Mammary epithelial cell (primary cell): ENCODE results near the gene COL2A1.

Experiments used
- EZH2 ChIP-seq: IDR thresholded peaks from 2 replicates; pipeline ENCODE4 v1.6.1; 2012; ENCODE audit warnings: low read length, inconsistent platforms, borderline replicate concordance
- TF ChIP-seq, protein P1 (sequence below), 2 donors: IDR thresholded peaks in 1 of 2; conservative IDR thresholded peaks in 1 of 2; 2 replicates each; pipeline ENCODE4 v1.5.1; 2011 to 2012; ENCODE audit warnings: inconsistent platforms in 2 of 2, low read length in 2 of 2, mild to moderate bottlenecking in 2 of 2, control low read depth in 1 of 2, low read depth in 1 of 2; ENCODE audit not compliant: insufficient read depth in 1 of 2; ENCODE audit errors: extremely low read depth in 1 of 2

DNA sequence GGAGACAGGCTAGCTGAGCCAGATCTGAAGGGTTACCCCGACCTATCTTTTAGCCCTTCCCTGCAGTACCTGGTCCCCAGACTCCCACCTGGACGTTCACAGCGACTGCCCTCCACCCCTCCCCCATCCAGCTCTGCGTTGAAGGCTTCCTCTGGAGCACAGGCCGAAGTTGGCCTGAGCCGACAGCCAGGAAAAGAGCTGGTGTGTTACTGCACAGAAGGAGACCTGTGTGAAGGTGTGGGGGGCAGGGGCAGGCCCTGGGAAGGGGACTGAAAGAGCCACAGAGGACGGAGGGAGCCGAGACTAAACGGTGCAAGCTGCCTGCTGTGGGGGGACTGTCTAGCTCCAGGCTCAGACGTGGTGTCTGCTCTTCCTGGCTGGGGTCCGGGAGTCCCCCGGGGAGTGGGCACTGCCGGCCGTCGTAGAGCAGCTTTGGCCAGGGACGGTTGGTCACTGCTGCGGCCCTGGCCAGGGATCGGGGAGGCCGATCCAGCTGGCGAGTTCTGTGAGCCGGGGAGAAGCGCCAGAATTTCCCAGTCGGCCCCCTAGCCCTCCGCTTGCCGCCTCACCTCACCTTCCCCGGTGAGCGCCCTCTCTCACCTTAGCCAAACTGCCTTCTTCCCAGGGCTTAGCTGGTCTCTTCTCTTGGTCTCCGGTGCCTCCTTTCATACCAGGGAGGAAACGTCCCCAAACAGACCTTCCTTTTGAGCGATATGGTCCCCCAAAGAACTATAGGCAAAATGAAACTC is 899 bp upstream of the COL2A1 start:
- TF ChIP-seq, protein P1, sequence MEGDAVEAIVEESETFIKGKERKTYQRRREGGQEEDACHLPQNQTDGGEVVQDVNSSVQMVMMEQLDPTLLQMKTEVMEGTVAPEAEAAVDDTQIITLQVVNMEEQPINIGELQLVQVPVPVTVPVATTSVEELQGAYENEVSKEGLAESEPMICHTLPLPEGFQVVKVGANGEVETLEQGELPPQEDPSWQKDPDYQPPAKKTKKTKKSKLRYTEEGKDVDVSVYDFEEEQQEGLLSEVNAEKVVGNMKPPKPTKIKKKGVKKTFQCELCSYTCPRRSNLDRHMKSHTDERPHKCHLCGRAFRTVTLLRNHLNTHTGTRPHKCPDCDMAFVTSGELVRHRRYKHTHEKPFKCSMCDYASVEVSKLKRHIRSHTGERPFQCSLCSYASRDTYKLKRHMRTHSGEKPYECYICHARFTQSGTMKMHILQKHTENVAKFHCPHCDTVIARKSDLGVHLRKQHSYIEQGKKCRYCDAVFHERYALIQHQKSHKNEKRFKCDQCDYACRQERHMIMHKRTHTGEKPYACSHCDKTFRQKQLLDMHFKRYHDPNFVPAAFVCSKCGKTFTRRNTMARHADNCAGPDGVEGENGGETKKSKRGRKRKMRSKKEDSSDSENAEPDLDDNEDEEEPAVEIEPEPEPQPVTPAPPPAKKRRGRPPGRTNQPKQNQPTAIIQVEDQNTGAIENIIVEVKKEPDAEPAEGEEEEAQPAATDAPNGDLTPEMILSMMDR (conservative IDR thresholded peaks at IDR 0.05 in 1 of 2, IDR thresholded peaks at IDR 0.05 in 1 of 2; ENCODE audit: extremely low read depth in 1 of 2, insufficient read depth in 1 of 2, low read depth in 1 of 2, low read length in 2 of 2) = no peak
- TF ChIP-seq EZH2 = no peak
